ENCODE measurements around the gene CLEC2D.

CLEC2D gene, protein sequence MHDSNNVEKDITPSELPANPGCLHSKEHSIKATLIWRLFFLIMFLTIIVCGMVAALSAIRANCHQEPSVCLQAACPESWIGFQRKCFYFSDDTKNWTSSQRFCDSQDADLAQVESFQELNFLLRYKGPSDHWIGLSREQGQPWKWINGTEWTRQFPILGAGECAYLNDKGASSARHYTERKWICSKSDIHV

DNA sequence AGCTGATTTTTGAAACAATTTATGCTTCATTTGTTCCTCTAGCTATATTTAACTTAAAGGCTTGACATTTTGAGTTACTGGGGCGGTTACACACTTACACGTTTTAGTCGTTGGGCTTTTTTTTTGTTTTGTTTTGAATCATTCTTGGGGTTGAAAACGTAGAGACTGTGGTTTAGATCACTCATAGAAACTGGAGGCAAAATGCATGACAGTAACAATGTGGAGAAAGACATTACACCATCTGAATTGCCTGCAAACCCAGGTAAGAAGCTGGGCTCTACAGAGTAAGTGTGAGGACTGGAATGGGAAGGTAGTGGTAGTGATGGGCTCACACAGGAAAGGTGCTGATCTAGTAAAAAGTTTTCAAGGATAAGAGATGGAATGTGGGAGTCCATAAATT, at the start of gene CLEC2D:
Gene CLEC2D (plus strand): TSS at position 180 of the 400 bp plus-strand sequence. CDS start 22 bp downstream, at position 202.
- Histone ChIP-seq H3K4me1 (ENCODE audit: control insufficient read depth in 5 of 5, insufficient read depth in 5 of 5, low read length in 5 of 5) (peaks cover 0 to 17% (median 14%) of the 10 kb centered on the region in 5 donors), H3K9ac (ENCODE audit: low read length in 5 of 5) (peak within 1 kb of the TSS in 1 of 5 donors; percentile 32), H3K27me3 (ENCODE audit: control insufficient read depth in 5 of 5, insufficient read depth in 4 of 5, low read length in 5 of 5) (no peaks in the 10 kb centered on the region), H3K9me3 (ENCODE audit: control insufficient read depth in 5 of 5, low read length in 5 of 5) (no peaks in the 10 kb centered on the region), H3K4me3 (ENCODE audit: low read depth in 1 of 5, low read length in 5 of 5) (no peak within 1 kb of the TSS), H3K36me3 (ENCODE audit: control insufficient read depth in 5 of 5, insufficient read depth in 5 of 5, low read length in 5 of 5) (peaks cover 2 to 9% (median 7%) of the 10 kb centered on the region in 5 donors), H3K27ac (ENCODE audit: low read depth, low read length) (no peak within 1 kb of the TSS)

DNA sequence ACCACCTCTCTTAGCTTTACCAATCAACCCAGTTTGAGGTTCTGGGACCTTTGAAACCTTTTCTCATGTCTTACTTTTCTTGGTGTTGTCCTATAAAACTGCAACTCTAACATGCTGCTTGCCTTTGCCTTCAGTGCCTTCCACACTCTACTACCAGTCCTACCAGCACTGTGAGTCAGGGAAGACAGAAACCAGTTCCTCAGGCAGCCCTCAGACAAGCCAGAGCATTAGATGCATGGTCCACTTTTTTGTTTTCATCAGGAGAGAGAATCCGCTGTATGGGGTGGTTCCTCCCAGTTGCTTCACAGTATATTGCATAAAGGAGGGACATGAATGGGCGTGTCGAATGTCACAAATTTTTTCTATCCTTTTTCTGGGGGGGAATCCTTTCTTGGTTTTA, 44.5 kb upstream of the CLEC2D start:
- no peaks in the 10 kb centered on the region for H3K36me3 ChIP-seq (ENCODE audit: control insufficient read depth in 5 of 5, insufficient read depth in 5 of 5, low read length in 5 of 5)
- H3K27me3 ChIP-seq (ENCODE audit: control insufficient read depth in 5 of 5, insufficient read depth in 4 of 5, low read length in 5 of 5) = no peaks in the 10 kb centered on the region
- no peak overlapping the region for H3K4me3 ChIP-seq (ENCODE audit: low read depth in 1 of 5, low read length in 5 of 5)
- H3K9me3 ChIP-seq (ENCODE audit: control insufficient read depth in 5 of 5, low read length in 5 of 5) = no peaks in the 10 kb centered on the region
- H3K27ac ChIP-seq (ENCODE audit: low read depth, low read length) = no peak overlapping the region
- H3K4me1 ChIP-seq (ENCODE audit: control insufficient read depth in 5 of 5, insufficient read depth in 5 of 5, low read length in 5 of 5) = no peaks in the 10 kb centered on the region
- H3K9ac ChIP-seq (ENCODE audit: low read length in 5 of 5) = no peak overlapping the region

DNA sequence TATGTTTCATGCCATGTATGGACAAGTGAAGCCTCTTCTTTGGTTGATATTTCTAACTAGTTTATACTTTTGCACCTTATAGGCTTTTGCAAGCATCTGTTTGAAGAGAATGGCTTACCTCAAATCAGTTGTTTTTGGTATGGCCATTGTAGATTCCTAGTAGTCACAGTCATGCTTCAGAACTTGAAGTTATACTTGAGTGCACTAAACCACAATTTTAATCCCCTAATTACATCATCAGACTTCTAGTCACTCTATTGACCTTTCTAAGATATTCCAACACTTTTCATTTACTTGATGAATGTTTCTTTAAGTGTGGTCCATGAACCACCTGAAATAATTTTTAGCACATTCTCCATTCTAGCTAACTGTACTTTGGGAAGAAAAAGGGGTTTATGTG, 43.2 kb upstream of the CLEC2D start:
- Histone ChIP-seq H3K9ac (ENCODE audit: low read length in 5 of 5) (no peak overlapping the region), H3K4me1 (ENCODE audit: control insufficient read depth in 5 of 5, insufficient read depth in 5 of 5, low read length in 5 of 5) (no peaks in the 10 kb centered on the region), H3K27me3 (ENCODE audit: control insufficient read depth in 5 of 5, insufficient read depth in 4 of 5, low read length in 5 of 5) (no peaks in the 10 kb centered on the region), H3K4me3 (ENCODE audit: low read depth in 1 of 5, low read length in 5 of 5) (no peak overlapping the region), H3K27ac (ENCODE audit: low read depth, low read length) (no peak overlapping the region), H3K36me3 (ENCODE audit: control insufficient read depth in 5 of 5, insufficient read depth in 5 of 5, low read length in 5 of 5) (no peaks in the 10 kb centered on the region), H3K9me3 (ENCODE audit: control insufficient read depth in 5 of 5, low read length in 5 of 5) (no peaks in the 10 kb centered on the region)

GRCh38 chr12:9626821-9627220, 42.7 kb upstream of the CLEC2D start:
- Histone ChIP-seq H3K27ac (ENCODE audit: low read depth, low read length) (no peak overlapping the region), H3K9ac (ENCODE audit: low read length in 5 of 5) (no peak overlapping the region), H3K9me3 (ENCODE audit: control insufficient read depth in 5 of 5, low read length in 5 of 5) (no peaks in the 10 kb centered on the region), H3K27me3 (ENCODE audit: control insufficient read depth in 5 of 5, insufficient read depth in 4 of 5, low read length in 5 of 5) (no peaks in the 10 kb centered on the region), H3K36me3 (ENCODE audit: control insufficient read depth in 5 of 5, insufficient read depth in 5 of 5, low read length in 5 of 5) (no peaks in the 10 kb centered on the region), H3K4me3 (ENCODE audit: low read depth in 1 of 5, low read length in 5 of 5) (no peak overlapping the region), H3K4me1 (ENCODE audit: control insufficient read depth in 5 of 5, insufficient read depth in 5 of 5, low read length in 5 of 5) (no peaks in the 10 kb centered on the region)

DNA sequence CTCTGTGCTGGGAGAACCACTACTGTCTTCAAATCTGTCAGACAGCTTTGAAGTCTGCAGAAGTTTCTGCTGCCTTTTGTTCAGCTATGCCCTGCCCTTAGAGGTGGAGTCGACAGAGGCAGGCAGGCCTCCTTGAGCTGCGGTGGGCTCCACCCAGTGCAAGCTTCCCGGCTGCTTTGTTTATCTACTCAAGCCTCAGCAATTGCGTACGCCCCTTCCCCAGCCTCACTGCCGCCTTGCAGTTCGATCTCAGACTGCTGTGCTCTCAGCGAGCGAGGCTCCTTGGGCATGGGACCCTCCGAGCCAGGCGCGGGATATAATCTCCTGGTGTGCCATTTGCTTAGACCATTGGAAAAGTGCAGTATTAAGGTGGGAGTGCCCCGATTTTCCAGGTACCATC, 36.7 kb upstream of the CLEC2D start:
- no peaks in the 10 kb centered on the region for H3K9me3 ChIP-seq (ENCODE audit: control insufficient read depth in 5 of 5, low read length in 5 of 5)
- H3K36me3 ChIP-seq (ENCODE audit: control insufficient read depth in 5 of 5, insufficient read depth in 5 of 5, low read length in 5 of 5) = no peaks in the 10 kb centered on the region
- H3K4me3 ChIP-seq (ENCODE audit: low read depth in 1 of 5, low read length in 5 of 5) = no peak overlapping the region
- no peak overlapping the region for H3K9ac ChIP-seq (ENCODE audit: low read length in 5 of 5)
- no peak overlapping the region for H3K27ac ChIP-seq (ENCODE audit: low read depth, low read length)
- H3K27me3 ChIP-seq (ENCODE audit: control insufficient read depth in 5 of 5, insufficient read depth in 4 of 5, low read length in 5 of 5) = peaks cover 0 to 4% (median 0%) of the 10 kb centered on the region in 5 donors
- peaks cover 0 to 7% (median 0%) of the 10 kb centered on the region in 5 donors for H3K4me1 ChIP-seq (ENCODE audit: control insufficient read depth in 5 of 5, insufficient read depth in 5 of 5, low read length in 5 of 5)

GRCh38 chr12:9634177-9634803, 35.2 kb upstream of the CLEC2D start:
- no peak overlapping the region for H3K9ac ChIP-seq (ENCODE audit: low read length in 5 of 5)
- H3K27ac ChIP-seq (ENCODE audit: low read depth, low read length) = no peak overlapping the region
- no peaks in the 10 kb centered on the region for H3K36me3 ChIP-seq (ENCODE audit: control insufficient read depth in 5 of 5, insufficient read depth in 5 of 5, low read length in 5 of 5)
- H3K4me3 ChIP-seq (ENCODE audit: low read depth in 1 of 5, low read length in 5 of 5) = no peak overlapping the region
- H3K27me3 ChIP-seq (ENCODE audit: control insufficient read depth in 5 of 5, insufficient read depth in 4 of 5, low read length in 5 of 5) = peaks cover 0 to 4% (median 0%) of the 10 kb centered on the region in 5 donors
- H3K4me1 ChIP-seq (ENCODE audit: control insufficient read depth in 5 of 5, insufficient read depth in 5 of 5, low read length in 5 of 5) = peaks cover 0 to 7% (median 0%) of the 10 kb centered on the region in 5 donors
- no peaks in the 10 kb centered on the region for H3K9me3 ChIP-seq (ENCODE audit: control insufficient read depth in 5 of 5, low read length in 5 of 5)

- Histone ChIP-seq H3K27ac (ENCODE audit: low read depth, low read length) (no peak overlapping the region), H3K9me3 (ENCODE audit: control insufficient read depth in 5 of 5, low read length in 5 of 5) (no peaks in the 10 kb centered on the region), H3K4me1 (ENCODE audit: control insufficient read depth in 5 of 5, insufficient read depth in 5 of 5, low read length in 5 of 5) (peaks cover 0 to 7% (median 0%) of the 10 kb centered on the region in 5 donors), H3K36me3 (ENCODE audit: control insufficient read depth in 5 of 5, insufficient read depth in 5 of 5, low read length in 5 of 5) (no peaks in the 10 kb centered on the region), H3K4me3 (ENCODE audit: low read depth in 1 of 5, low read length in 5 of 5) (no peak overlapping the region), H3K27me3 (ENCODE audit: control insufficient read depth in 5 of 5, insufficient read depth in 4 of 5, low read length in 5 of 5) (peaks cover 0 to 4% (median 0%) of the 10 kb centered on the region in 5 donors), H3K9ac (ENCODE audit: low read length in 5 of 5) (no peak overlapping the region)
Observed at GRCh38 chr12:9634969-9635754, 34.4 kb upstream of the CLEC2D start.

DNA sequence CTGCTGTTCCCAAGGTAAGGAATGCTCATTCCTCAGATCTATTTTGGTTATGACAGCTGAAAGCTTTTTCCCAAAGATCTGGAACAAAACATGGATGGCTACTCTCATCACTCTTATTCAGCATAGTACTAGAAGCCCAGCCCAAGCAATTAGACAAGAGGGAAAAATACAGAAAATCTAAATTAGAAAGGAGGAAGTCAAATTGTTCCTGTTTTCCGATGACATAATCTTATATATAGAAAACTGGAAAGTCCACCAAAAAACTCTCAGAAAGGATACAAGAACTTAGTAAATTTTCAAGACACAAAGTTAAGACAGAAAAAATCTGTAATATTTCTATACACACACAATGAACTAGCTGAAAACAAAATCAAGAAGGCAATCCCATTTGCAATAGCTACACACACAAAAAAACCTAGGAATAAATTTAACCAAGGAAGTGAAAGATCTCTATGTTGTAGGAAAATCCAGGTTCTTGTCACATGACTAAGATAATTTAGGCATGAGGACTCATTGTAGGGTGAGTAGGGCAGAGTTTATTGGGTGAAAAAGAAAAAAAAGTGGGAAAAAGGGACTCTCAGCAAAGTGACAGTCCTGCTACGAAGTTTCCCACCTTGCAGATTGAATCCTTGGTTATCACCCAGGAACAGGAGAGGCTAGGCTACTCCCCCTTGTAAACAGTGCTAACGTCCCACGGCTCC, 33.2 kb upstream of the CLEC2D start:
- Histone ChIP-seq H3K36me3 (ENCODE audit: control insufficient read depth in 5 of 5, insufficient read depth in 5 of 5, low read length in 5 of 5) (no peaks in the 10 kb centered on the region), H3K27ac (ENCODE audit: low read depth, low read length) (no peak overlapping the region), H3K4me3 (ENCODE audit: low read depth in 1 of 5, low read length in 5 of 5) (no peak overlapping the region), H3K9ac (ENCODE audit: low read length in 5 of 5) (no peak overlapping the region), H3K27me3 (ENCODE audit: control insufficient read depth in 5 of 5, insufficient read depth in 4 of 5, low read length in 5 of 5) (peaks cover 0 to 4% (median 0%) of the 10 kb centered on the region in 5 donors), H3K9me3 (ENCODE audit: control insufficient read depth in 5 of 5, low read length in 5 of 5) (no peaks in the 10 kb centered on the region), H3K4me1 (ENCODE audit: control insufficient read depth in 5 of 5, insufficient read depth in 5 of 5, low read length in 5 of 5) (peaks cover 0 to 7% (median 0%) of the 10 kb centered on the region in 5 donors)

GRCh38 chr12:9636851-9637206, 32.7 kb upstream of the CLEC2D start:
- Histone ChIP-seq H3K4me3 (ENCODE audit: low read depth in 1 of 5, low read length in 5 of 5) (no peak overlapping the region), H3K27ac (ENCODE audit: low read depth, low read length) (no peak overlapping the region), H3K9ac (ENCODE audit: low read length in 5 of 5) (no peak overlapping the region), H3K9me3 (ENCODE audit: control insufficient read depth in 5 of 5, low read length in 5 of 5) (no peaks in the 10 kb centered on the region), H3K4me1 (ENCODE audit: control insufficient read depth in 5 of 5, insufficient read depth in 5 of 5, low read length in 5 of 5) (peaks cover 0 to 7% (median 0%) of the 10 kb centered on the region in 5 donors), H3K36me3 (ENCODE audit: control insufficient read depth in 5 of 5, insufficient read depth in 5 of 5, low read length in 5 of 5) (no peaks in the 10 kb centered on the region), H3K27me3 (ENCODE audit: control insufficient read depth in 5 of 5, insufficient read depth in 4 of 5, low read length in 5 of 5) (peaks cover 0 to 4% (median 0%) of the 10 kb centered on the region in 5 donors)

All from subcutaneous abdominal adipose tissue (tissue), 5 donors.